ENCODE data around the gene ZC3H10. TPM values are rescaled to one million over a fixed set of nuclear protein-coding genes. Genes with fewer than 3 reads are reported as not detected.

Gene ZC3H10
- total and polyA plus RNA-seq, 2 of the 8 experiments (the other 6 are each of a cell fraction or from before 2014, with no cell fraction given), result 4.0 to 11.2 TPM

DNA sequence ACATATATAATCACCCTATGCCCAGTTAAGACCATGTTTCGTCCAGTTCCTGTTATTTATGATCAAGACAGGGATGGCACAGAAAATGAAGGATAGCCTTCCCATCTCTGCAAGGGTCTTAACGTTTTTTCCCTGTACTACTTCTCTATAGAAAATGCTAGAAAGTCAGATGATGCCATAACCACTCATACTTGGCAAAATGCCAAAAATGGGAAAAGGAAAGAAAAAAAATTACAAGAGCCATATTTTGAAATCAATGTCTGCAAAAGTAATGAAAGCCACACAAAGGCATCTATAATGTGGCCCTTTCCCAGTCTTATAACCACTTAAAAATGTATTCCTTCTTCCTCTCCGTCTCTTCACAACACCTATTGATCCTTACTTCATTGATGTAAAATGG is 32.5 kb downstream of the ZC3H10 start:
- H4K20me1 ChIP-seq (replicated peaks in 1 of 2; ENCODE audit: control insufficient read depth in 1 of 2, insufficient read depth in 2 of 2, low read length in 2 of 2), result no peaks in the 10 kb centered on the region
- no peak overlapping the region for H3K4me3 ChIP-seq (ENCODE audit: extremely low read depth in 1 of 4, insufficient read depth in 2 of 4, low read depth in 3 of 4, low read length in 4 of 4)
- no peak overlapping the region for H3K4ac ChIP-seq (replicated peaks; ENCODE audit: insufficient read length, low read depth, low read length)
- H3K4me2 ChIP-seq (ENCODE audit: insufficient read depth in 1 of 2, low read depth in 2 of 2, low read length in 2 of 2), result no peak overlapping the region
- no peak overlapping the region for H4K8ac ChIP-seq (ENCODE audit: extremely low read depth, insufficient read depth, low read length)
- no peak overlapping the region for H3K18ac ChIP-seq (ENCODE audit: extremely low read depth, low read length)
- H2BK12ac ChIP-seq (ENCODE audit: low read depth, low read length), result no peak overlapping the region
- no peak overlapping the region for H2AFZ ChIP-seq (ENCODE audit: low read length)
- no peak overlapping the region for H4K5ac ChIP-seq (ENCODE audit: insufficient read length, low read depth, low read length)
- ChIA-PET CTCF (ENCODE audit: partially characterized antibody) (interaction anchor here (0.6 to 3.9 kb wide), 9 partner anchors 9 to 1069 kb away, joined by 3 to 22 read pairs (median 5); partner anchors contain the start of genes ERBB3, ESYT1 and ZC3H10), POLR2A (ENCODE audit: partially characterized antibody) (interaction anchor here (0.8 to 5.9 kb wide), 9 partner anchors 7 to 86 kb away, joined by 3 to 43 read pairs (median 7); partner anchors contain the start of genes ESYT1, RPL41 and ZC3H10)
- no peak overlapping the region for H2AK5ac ChIP-seq (ENCODE audit: low read depth, low read length)
- WGBS, 2 experiments (ENCODE audit: extremely low coverage in 1 of 2, insufficient coverage in 1 of 2, insufficient read length in 1 of 2, insufficient replicate concordance in 2 of 2, low coverage in 1 of 2, low lambda C conversion rate in 2 of 2, missing lambda C conversion rate in 1 of 2), result 85% methylated on average over 3 of the region's 3 CpGs; no CpG with 5 or more reads in 1 of the 2 experiments
- H3K79me1 ChIP-seq (ENCODE audit: low read depth, low read length), result no peaks in the 10 kb centered on the region
- H2BK15ac ChIP-seq (ENCODE audit: low read length), result no peak overlapping the region
- H3K9ac ChIP-seq (replicated peaks in 1 of 4; ENCODE audit: extremely low read depth in 1 of 4, low read depth in 3 of 4, low read length in 3 of 4), result no peak overlapping the region
- H4K91ac ChIP-seq (replicated peaks; ENCODE audit: insufficient read length, low read length), result no peak overlapping the region
- no peaks in the 10 kb centered on the region; a peak in 1 of 7 replicates for H3K27me3 ChIP-seq (replicated peaks in 1 of 4; ENCODE audit: control insufficient read depth in 3 of 4, extremely low read depth in 1 of 4, insufficient read depth in 3 of 4, low read length in 3 of 4)
- no peak for FAIRE-seq
- H2BK120ac ChIP-seq (replicated peaks; ENCODE audit: low read depth, low read length), result no peak overlapping the region
- no peak for DNase-seq (ENCODE audit: low read depth in 1 of 2, low spot score in 2 of 2)
- TF ChIP-seq CEBPB (IDR thresholded peaks at IDR 0.05; ENCODE audit: low read depth, low read length), result no peak
- no peak for TF ChIP-seq JUN (IDR thresholded peaks at IDR 0.05; ENCODE audit: low read depth, low read length)
- TF ChIP-seq MAFK (IDR thresholded peaks at IDR 0.05; ENCODE audit: low read depth, low read length), result no peak
- TF ChIP-seq, protein P1, sequence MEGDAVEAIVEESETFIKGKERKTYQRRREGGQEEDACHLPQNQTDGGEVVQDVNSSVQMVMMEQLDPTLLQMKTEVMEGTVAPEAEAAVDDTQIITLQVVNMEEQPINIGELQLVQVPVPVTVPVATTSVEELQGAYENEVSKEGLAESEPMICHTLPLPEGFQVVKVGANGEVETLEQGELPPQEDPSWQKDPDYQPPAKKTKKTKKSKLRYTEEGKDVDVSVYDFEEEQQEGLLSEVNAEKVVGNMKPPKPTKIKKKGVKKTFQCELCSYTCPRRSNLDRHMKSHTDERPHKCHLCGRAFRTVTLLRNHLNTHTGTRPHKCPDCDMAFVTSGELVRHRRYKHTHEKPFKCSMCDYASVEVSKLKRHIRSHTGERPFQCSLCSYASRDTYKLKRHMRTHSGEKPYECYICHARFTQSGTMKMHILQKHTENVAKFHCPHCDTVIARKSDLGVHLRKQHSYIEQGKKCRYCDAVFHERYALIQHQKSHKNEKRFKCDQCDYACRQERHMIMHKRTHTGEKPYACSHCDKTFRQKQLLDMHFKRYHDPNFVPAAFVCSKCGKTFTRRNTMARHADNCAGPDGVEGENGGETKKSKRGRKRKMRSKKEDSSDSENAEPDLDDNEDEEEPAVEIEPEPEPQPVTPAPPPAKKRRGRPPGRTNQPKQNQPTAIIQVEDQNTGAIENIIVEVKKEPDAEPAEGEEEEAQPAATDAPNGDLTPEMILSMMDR (IDR thresholded peaks at IDR 0.05; ENCODE audit: control extremely low read depth in 1 of 3, insufficient read depth in 1 of 3, low read depth in 1 of 3, low read length in 3 of 3), result no peak
- no peak for TF ChIP-seq BCL11A (IDR thresholded peaks at IDR 0.05; ENCODE audit: low read depth in 2 of 2, low read length in 2 of 2)
- TF ChIP-seq TCF12 (IDR thresholded peaks at IDR 0.05; ENCODE audit: low read depth, low read length), result no peak
- no peak for TF ChIP-seq ASH2L (IDR thresholded peaks at IDR 0.05; ENCODE audit: low read length)
- TF ChIP-seq FOSL1 (IDR thresholded peaks at IDR 0.05; ENCODE audit: insufficient read depth, low read depth, low read length), result no peak
- no peak for TF ChIP-seq NRF1 (IDR thresholded peaks at IDR 0.05; ENCODE audit: low read depth, low read length)
- TF ChIP-seq KDM5A (IDR thresholded peaks at IDR 0.05; ENCODE audit: low read length), result no peak
- TF ChIP-seq GTF2F1 (IDR thresholded peaks at IDR 0.05; ENCODE audit: borderline replicate concordance, low read depth, low read length), result no peak
- H2BK5ac ChIP-seq (ENCODE audit: low read depth, low read length), result no peak overlapping the region
- H2BK20ac ChIP-seq (ENCODE audit: low read length), result no peak overlapping the region
- H3K27ac ChIP-seq (ENCODE audit: low read depth, low read length), result no peak overlapping the region
- H3K14ac ChIP-seq (ENCODE audit: insufficient read length), result no peak overlapping the region
- peaks cover under 1 to 9% (median 2%) of the 10 kb centered on the region in 4 experiments; a peak in 6 of 8 replicates for H3K36me3 ChIP-seq (ENCODE audit: control insufficient read depth in 2 of 4, insufficient read depth in 4 of 4, low read length in 3 of 4)
- H3K79me2 ChIP-seq (ENCODE audit: control insufficient read depth in 1 of 2, insufficient read depth in 2 of 2, low read length in 2 of 2), result peaks cover 0 to 6% of the 10 kb centered on the region in 2 experiments; a peak in 1 of 4 replicates
- no peaks in the 10 kb centered on the region for H3K9me3 ChIP-seq (ENCODE audit: insufficient read depth in 2 of 2, low read depth in 1 of 2, low read length in 1 of 2)
- peaks cover 5% of the 10 kb centered on the region for H3K23me2 ChIP-seq (ENCODE audit: low read depth, low read length)
- no peak overlapping the region for H3K56ac ChIP-seq (replicated peaks; ENCODE audit: insufficient read length, low read depth, low read length)
- no peak overlapping the region for H3K23ac ChIP-seq (ENCODE audit: insufficient read length)
- H3K4me1 ChIP-seq (replicated peaks in 1 of 4; ENCODE audit: control insufficient read depth in 3 of 4, insufficient read depth in 4 of 4, low read length in 3 of 4), result peaks cover 0 to 10% (median 8%) of the 10 kb centered on the region in 4 experiments; a peak in 5 of 7 replicates

Data from H1 (cell line).